Thymus (tissue), 11 donors: ENCODE measurements around the gene RPE65. TPM values are rescaled to one million over a fixed set of nuclear protein-coding genes. Genes with fewer than 3 reads are reported as not detected.
A peak's percentile ranks its signal among the peaks of the same experiment; 100 is the strongest.

Experiments used
- DNase-seq, 9 donors: peaks; one replicate each; pipeline ENCODE4 v3.0.0-alpha.2; 2013; ENCODE audit warnings: low spot score in 9 of 9, low read depth in 6 of 9, missing footprints in 1 of 9
- H3K27ac ChIP-seq, 2 donors: one replicate each; pipeline ENCODE4 v1.5.1; 2013; ENCODE audit warnings: control low read depth in 1 of 2, low read depth in 1 of 2, low read length in 1 of 2, mild to moderate bottlenecking in 1 of 2, moderate library complexity in 1 of 2
- H3K27me3 ChIP-seq, 2 donors: one replicate each; pipeline ENCODE4 v1.5.1; 2013; ENCODE audit warnings: low read length in 1 of 2; ENCODE audit not compliant: control insufficient read depth in 2 of 2, insufficient read depth in 1 of 2
- H3K36me3 ChIP-seq, 2 donors: one replicate each; pipeline ENCODE4 v1.5.1; 2013; ENCODE audit warnings: low read length in 1 of 2, mild to moderate bottlenecking in 1 of 2, moderate library complexity in 1 of 2; ENCODE audit not compliant: control insufficient read depth in 2 of 2, insufficient read depth in 2 of 2
- H3K4me1 ChIP-seq, 2 donors: one replicate each; pipeline ENCODE4 v1.5.1; 2013; ENCODE audit warnings: low read length in 2 of 2; ENCODE audit not compliant: control insufficient read depth in 2 of 2, insufficient read depth in 2 of 2
- H3K4me3 ChIP-seq, 2 donors: one replicate each; pipeline ENCODE4 v1.5.1; 2013; ENCODE audit warnings: low read length in 2 of 2, control low read depth in 1 of 2, mild to moderate bottlenecking in 1 of 2
- H3K9me3 ChIP-seq, 2 donors: one replicate each; pipeline ENCODE4 v1.5.1; 2013; ENCODE audit warnings: low read length in 1 of 2, mild to moderate bottlenecking in 1 of 2; ENCODE audit not compliant: control insufficient read depth in 2 of 2, insufficient read depth in 1 of 2
- WGBS: extraction: QIAGEN DNeasy Blood & Tissue Kit; methylation state at CpG from one replicate; pipeline ENCODE4 v1.1.7; 2013; 5-methylcytosine and 5-hydroxymethylcytosine counted together
- polyA plus RNA-seq: library from polyadenylated mRNA; stranded (reverse); fragments of 200-250 nt; gene quantifications from one replicate; pipeline ENCODE4 v1.2.3, GENCODE V29; 2013
- total RNA-seq: library from RNA; stranded (reverse); fragments of 120-200 nt; gene quantifications from one replicate; pipeline ENCODE4 v1.2.4, GENCODE V29; 2013
- donor health status: healthy.

Gene RPE65
- total and polyA plus RNA-seq, 2 donors = 0.16 to 0.24 TPM

DNA sequence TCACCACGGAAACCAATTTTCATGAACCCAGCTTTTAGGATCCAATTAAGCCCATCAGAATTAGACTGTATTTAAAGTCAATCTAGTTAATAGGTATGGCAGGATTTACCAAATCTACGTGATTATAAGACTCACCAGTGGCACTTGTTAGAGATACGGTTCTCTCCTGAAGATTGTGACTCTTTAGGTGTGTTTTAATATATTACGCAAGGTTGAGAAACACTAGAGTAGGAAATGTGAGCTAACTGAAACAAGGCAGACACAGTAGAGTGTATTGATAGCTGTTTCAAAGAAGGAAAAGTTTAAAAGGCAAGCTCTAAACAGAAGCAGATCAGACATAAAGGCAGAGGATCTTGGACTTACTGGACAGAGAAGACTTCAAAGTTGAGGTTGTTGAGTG lies 11.2 kb upstream of the RPE65 start:
- no peak for DNase-seq
- WGBS = 93% methylated on average over 4 of the region's 4 CpGs
- H3K4me3 ChIP-seq = no peak overlapping the region
- H3K27me3 ChIP-seq = no peaks in the 10 kb centered on the region
- H3K4me1 ChIP-seq = no peaks in the 10 kb centered on the region
- no peaks in the 10 kb centered on the region for H3K9me3 ChIP-seq
- H3K36me3 ChIP-seq = no peaks in the 10 kb centered on the region
- H3K27ac ChIP-seq = no peak overlapping the region

DNA sequence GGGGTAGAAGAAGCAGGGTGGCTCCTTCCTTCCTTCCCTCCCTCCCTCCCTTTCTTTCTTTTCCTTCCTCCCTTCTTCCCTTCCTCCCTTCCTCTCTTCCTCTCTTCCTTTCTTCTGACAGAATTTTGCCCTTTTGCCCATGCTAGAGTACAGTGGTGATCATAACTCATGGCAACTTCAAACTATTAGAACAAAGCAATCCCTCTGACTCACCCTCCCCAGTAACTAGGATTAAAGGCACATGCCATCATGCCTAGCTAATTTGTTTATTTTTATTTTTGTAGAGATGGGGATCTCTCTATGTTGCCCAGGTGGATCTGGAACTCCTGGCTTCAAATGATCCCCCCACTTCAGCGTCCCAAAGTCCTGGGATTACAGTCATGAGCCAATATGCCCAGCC lies 10.0 kb upstream of the RPE65 start:
- Histone ChIP-seq H3K36me3 (no peaks in the 10 kb centered on the region), H3K9me3 (no peaks in the 10 kb centered on the region), H3K4me1 (no peaks in the 10 kb centered on the region), H3K4me3 (no peak overlapping the region), H3K27ac (no peak overlapping the region), H3K27me3 (no peaks in the 10 kb centered on the region)
- DNase-seq = no peak
- WGBS = 91% methylated on average over 1 of the region's 1 CpG

GRCh38 chr1:68459091-68459490 lies 9.3 kb upstream of the RPE65 start:
- WGBS = 93% methylated on average over 2 of the region's 2 CpGs

GRCh38 chr1:68456202-68456601 lies 6.4 kb upstream of the RPE65 start:
- Histone ChIP-seq H3K4me3 (no peak overlapping the region), H3K27me3 (no peaks in the 10 kb centered on the region), H3K9me3 (no peaks in the 10 kb centered on the region), H3K27ac (no peak overlapping the region), H3K4me1 (no peaks in the 10 kb centered on the region), H3K36me3 (no peaks in the 10 kb centered on the region)
- DNase-seq = no peak
- WGBS = 83% methylated on average over 1 of the region's 1 CpG

More at GRCh38 chr1:68459091-68459490, 9.3 kb upstream of the RPE65 start:
- Histone ChIP-seq H3K4me3 (no peak overlapping the region), H3K27me3 (no peaks in the 10 kb centered on the region), H3K4me1 (no peaks in the 10 kb centered on the region), H3K36me3 (no peaks in the 10 kb centered on the region), H3K9me3 (no peaks in the 10 kb centered on the region), H3K27ac (no peak overlapping the region)
- no peak for DNase-seq

DNA sequence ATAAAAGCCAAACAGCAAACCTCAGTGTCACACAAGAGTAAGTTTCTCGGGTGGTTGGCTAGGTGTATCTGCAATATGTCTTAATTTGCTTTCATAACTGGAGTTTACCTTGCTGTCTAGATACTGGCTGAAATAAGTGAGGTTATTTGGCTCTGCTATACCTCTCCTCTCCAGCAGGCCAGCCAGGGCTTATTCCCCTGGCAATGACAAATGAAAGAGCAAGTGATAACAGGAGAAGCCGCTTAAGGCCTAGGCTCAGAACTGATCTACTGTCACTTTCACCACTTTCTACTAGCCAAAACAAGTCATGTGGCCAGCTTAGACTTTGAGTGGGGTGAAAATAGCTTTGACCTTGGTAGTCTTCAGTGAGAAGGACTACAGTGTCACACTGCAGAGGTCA lies 4.8 kb upstream of the RPE65 start:
- H3K36me3 ChIP-seq = no peaks in the 10 kb centered on the region
- no peaks in the 10 kb centered on the region for H3K4me1 ChIP-seq
- no peak for DNase-seq
- H3K9me3 ChIP-seq = no peaks in the 10 kb centered on the region
- H3K27me3 ChIP-seq = no peaks in the 10 kb centered on the region
- no peak overlapping the region for H3K4me3 ChIP-seq
- 94% methylated on average over 2 of the region's 2 CpGs for WGBS
- no peak overlapping the region for H3K27ac ChIP-seq

DNA sequence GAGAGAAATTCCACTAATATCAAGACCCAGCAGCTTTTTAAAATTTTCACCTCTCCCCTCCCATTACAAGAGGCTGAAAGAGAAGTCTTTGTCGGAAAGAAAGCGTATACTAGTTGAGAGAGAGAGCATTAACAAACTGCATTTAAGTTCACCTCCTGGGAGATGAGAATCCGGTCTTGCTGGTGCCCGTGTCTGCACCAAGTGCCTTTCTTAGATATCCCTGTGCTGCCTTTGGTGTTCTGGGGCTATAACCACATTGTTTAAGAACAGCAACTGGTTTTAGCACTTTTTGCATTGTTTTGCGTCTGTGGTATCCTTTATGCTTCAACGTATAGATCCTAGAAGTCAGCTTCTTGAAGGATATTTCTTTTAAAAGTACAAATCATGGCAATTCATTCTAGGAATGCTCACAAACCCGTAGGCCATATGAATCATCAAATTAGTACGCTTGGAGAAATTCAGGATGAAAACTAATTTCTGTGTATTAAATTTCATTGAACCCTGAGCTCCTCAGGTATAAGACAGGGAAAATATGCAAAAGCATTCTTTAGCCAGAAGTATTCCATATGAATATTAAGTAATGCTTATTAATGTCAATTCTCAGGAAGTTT lies 3.4 kb upstream of the RPE65 start:
- Histone ChIP-seq H3K4me1 (no peaks in the 10 kb centered on the region), H3K9me3 (no peaks in the 10 kb centered on the region), H3K36me3 (no peaks in the 10 kb centered on the region), H3K27me3 (no peaks in the 10 kb centered on the region), H3K27ac (no peak overlapping the region), H3K4me3 (no peak overlapping the region)
- WGBS = 94% methylated on average over 8 of the region's 8 CpGs
- no peak for DNase-seq

DNA sequence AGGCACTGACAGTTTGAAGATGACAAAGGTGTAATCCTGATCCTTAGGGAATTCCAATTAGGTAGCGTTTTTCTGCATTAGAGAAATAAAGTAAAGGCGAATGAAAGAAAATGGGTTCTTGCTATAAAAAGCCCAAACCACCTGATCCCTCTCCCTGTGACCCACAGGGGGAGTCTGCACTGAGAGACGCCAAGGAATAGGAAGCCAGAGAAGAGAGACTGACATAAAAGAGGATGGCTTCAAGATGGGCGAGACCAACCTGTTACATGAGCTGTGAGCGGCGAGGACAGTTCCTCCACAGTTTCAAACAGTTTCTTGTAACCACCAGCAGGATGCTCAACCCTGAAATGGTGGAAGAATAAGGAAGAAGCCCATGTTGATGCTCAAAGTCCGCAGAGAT lies 1.4 kb downstream of the RPE65 start:
- no peaks in the 10 kb centered on the region for H3K4me1 ChIP-seq
- H3K4me3 ChIP-seq = no peak overlapping the region
- no peaks in the 10 kb centered on the region for H3K27me3 ChIP-seq
- H3K9me3 ChIP-seq = no peaks in the 10 kb centered on the region
- 90% methylated on average over 7 of the region's 7 CpGs for WGBS
- H3K36me3 ChIP-seq = no peaks in the 10 kb centered on the region
- no peak for DNase-seq
- H3K27ac ChIP-seq = no peak overlapping the region

DNA sequence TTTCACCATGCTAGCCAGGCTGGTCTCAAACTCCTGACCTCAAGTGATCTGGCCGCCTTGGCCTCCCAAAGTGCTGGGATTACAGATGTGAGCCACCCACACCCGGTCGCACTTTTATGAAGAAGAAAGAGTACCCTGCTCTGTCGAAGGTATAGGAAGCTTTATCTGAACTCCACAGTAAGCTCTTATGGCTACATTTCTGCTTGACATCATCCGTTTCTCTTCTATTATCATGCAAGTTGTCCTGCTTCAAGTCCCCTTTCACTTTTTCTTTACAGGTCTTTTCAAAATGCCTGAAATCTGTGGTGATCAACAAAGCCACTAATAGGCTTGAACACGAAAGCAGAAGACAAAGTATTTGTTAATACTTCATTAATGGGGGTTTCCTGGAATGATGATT lies 4.0 kb downstream of the RPE65 start:
- H3K4me3 ChIP-seq = no peak overlapping the region
- no peaks in the 10 kb centered on the region for H3K27me3 ChIP-seq
- no peaks in the 10 kb centered on the region for H3K4me1 ChIP-seq
- H3K36me3 ChIP-seq = no peaks in the 10 kb centered on the region
- no peak overlapping the region for H3K27ac ChIP-seq
- no peak for DNase-seq
- no peaks in the 10 kb centered on the region for H3K9me3 ChIP-seq
- WGBS = 96% methylated on average over 6 of the region's 6 CpGs

DNA sequence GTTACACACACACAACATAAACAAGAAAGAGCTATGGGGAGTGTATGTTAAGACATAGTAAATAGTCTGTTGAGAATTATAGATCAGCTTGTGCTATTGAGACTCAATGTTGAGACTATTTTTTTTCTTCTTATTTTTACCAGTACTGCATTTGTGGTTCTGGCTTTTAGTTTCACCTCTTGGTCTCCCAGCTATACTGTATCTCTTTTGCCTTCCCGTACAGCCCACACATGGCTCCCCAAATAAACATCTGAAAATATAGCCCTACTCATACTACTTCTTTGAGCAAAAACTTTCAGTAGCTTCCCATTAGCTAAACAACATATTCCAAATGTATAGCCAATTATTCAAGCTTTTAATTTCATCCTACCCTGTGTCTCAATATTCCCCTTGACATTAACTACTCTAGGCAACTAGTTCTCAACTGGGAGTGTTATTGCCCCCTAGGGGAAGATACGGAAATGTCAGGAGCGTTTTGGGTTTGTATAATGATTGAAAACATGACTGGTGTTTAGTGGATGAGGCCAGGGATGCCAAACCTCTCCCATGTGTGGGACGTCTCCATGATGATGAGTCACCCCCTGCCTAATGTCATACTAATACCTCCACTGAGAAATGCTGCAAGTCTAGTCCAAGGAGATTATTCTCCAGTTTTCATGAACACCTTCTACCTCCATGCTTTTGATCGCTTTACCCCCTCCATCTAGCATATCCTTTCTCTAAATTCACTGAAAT lies 6.8 kb downstream of the RPE65 start:
- WGBS = 41% methylated on average over 5 of the region's 5 CpGs
- no peaks in the 10 kb centered on the region for H3K4me1 ChIP-seq
- no peaks in the 10 kb centered on the region for H3K9me3 ChIP-seq
- DNase-seq = peak in 3 of 9 donors; percentile 2 to 19 (median 7)
- no peak overlapping the region for H3K27ac ChIP-seq
- no peak overlapping the region for H3K4me3 ChIP-seq
- no peaks in the 10 kb centered on the region for H3K36me3 ChIP-seq
- H3K27me3 ChIP-seq = no peaks in the 10 kb centered on the region
